Uterus (tissue), 4 donors: ENCODE data around the gene UTP14C. TPM values are rescaled to one million over a fixed set of nuclear protein-coding genes. Genes with fewer than 3 reads are reported as not detected.

Experiments used
- DNase-seq, 2 donors: peaks; one replicate each; pipeline ENCODE4 v3.0.0-alpha.2; 2019 to 2020
- H3K27ac ChIP-seq, 2 donors: fragments of 200-600 bp; sonication (generic); 1 replicate in 1 of 2; 2 replicates in 1 of 2; pipeline ENCODE4 v1.5.1; 2016 to 2018
- H3K27me3 ChIP-seq, 2 donors: fragments of 200-600 bp; sonication (generic); one replicate each; pipeline ENCODE4 v1.5.1; 2018 to 2019; ENCODE audit warnings: control low read depth in 1 of 2
- H3K36me3 ChIP-seq, 2 donors: fragments of 200-600 bp; sonication (generic); one replicate each; pipeline ENCODE4 v1.5.1; 2019; ENCODE audit warnings: control low read depth in 1 of 2
- H3K4me1 ChIP-seq, 2 donors: fragments of 200-600 bp; sonication (generic); one replicate each; pipeline ENCODE4 v1.5.1; 2018 to 2019; ENCODE audit warnings: control low read depth in 1 of 2
- H3K4me3 ChIP-seq, 2 donors: fragments of 200-600 bp; sonication (generic); 1 replicate in 1 of 2; 2 replicates in 1 of 2; pipeline ENCODE4 v1.5.1; 2018 to 2019; ENCODE audit warnings: mild to moderate bottlenecking in 1 of 2
- H3K9me3 ChIP-seq, 2 donors: fragments of 200-600 bp; sonication (generic); one replicate each; pipeline ENCODE4 v1.5.1; 2019; ENCODE audit warnings: control low read depth in 1 of 2
- CTCF ChIP-seq, 4 experiments: fragments of 200-600 bp in 2 of 4; fragments of 450-650 bp in 2 of 4; sonication (generic) in 2 of 4; IDR thresholded peaks; one replicate each; pipeline ENCODE4 v1.5.1; 2016 to 2019; ENCODE audit warnings: antibody characterized with exemption in 4 of 4, mild to moderate bottlenecking in 2 of 4, moderate library complexity in 1 of 4
- POLR2A ChIP-seq, 2 donors: fragments of 450-650 bp; IDR thresholded peaks; one replicate each; pipeline ENCODE4 v1.6.1; 2016; ENCODE audit warnings: antibody characterized with exemption in 2 of 2, mild to moderate bottlenecking in 1 of 2, moderate library complexity in 1 of 2
- intact Hi-C: fragments of 100-400 bp; cut with DNase I; formaldehyde crosslinking; loops from one replicate; pipeline ENCODE4 v1.15.1; 2023; ENCODE audit warnings: low total_unique reads
- total RNA-seq, 4 donors: library from RNA; depleted of rRNA in 3 of 4; stranded (reverse); fragments of >200 nt in 3 of 4; gene quantifications; one replicate each; pipeline versions ENCODE4 v1.1.0 to v1.2.4, GENCODE V29; 2014 to 2023
- donor health status: DM: yes; HTN: yes; CAD: no.

The UTP14C gene
- total RNA-seq, 4 donors from 2014 or later = 9.4 to 40.3 (median 16.3) TPM

- H3K27ac ChIP-seq = no peak overlapping the region
- H3K9me3 ChIP-seq = no peaks in the 10 kb centered on the region
- TF ChIP-seq POLR2A (IDR thresholded peaks at IDR 0.05) = no peak
- no peak for TF ChIP-seq CTCF (IDR thresholded peaks at IDR 0.05)
- H3K36me3 ChIP-seq = no peaks in the 10 kb centered on the region
- intact Hi-C loops = no loop called here
- H3K4me1 ChIP-seq = no peaks in the 10 kb centered on the region
- no peak for DNase-seq
- H3K4me3 ChIP-seq = no peak overlapping the region
- H3K27me3 ChIP-seq = no peaks in the 10 kb centered on the region
Observed at GRCh38 chr13:52020191-52020590, 4.3 kb upstream of the UTP14C start.

GRCh38 chr13:52022356-52022755 lies 2.1 kb upstream of the UTP14C start:
- H3K9me3 ChIP-seq = no peaks in the 10 kb centered on the region
- intact Hi-C loops = no loop called here
- DNase-seq = no peak
- TF ChIP-seq CTCF (IDR thresholded peaks at IDR 0.05) (no peak), POLR2A (IDR thresholded peaks at IDR 0.05) (no peak)
- H3K4me3 ChIP-seq = no peak overlapping the region
- no peaks in the 10 kb centered on the region for H3K36me3 ChIP-seq
- H3K27me3 ChIP-seq = no peaks in the 10 kb centered on the region
- H3K4me1 ChIP-seq = no peaks in the 10 kb centered on the region
- H3K27ac ChIP-seq = no peak overlapping the region

GRCh38 chr13:52025475-52026245 lies 1.2 kb downstream of the UTP14C start:
- H3K27me3 ChIP-seq = no peaks in the 10 kb centered on the region
- no peaks in the 10 kb centered on the region for H3K9me3 ChIP-seq
- intact Hi-C loops = no loop called here
- no peaks in the 10 kb centered on the region for H3K36me3 ChIP-seq
- TF ChIP-seq POLR2A (IDR thresholded peaks at IDR 0.05) (no peak), CTCF (IDR thresholded peaks at IDR 0.05) (no peak)
- H3K4me1 ChIP-seq = no peaks in the 10 kb centered on the region
- H3K27ac ChIP-seq = no peak overlapping the region
- no peak for DNase-seq
- no peak overlapping the region for H3K4me3 ChIP-seq

GRCh38 chr13:52026246-52026626 lies 1.7 kb downstream of the UTP14C start:
- Histone ChIP-seq H3K27ac (no peak overlapping the region), H3K27me3 (no peaks in the 10 kb centered on the region), H3K36me3 (no peaks in the 10 kb centered on the region), H3K4me1 (no peaks in the 10 kb centered on the region), H3K9me3 (no peaks in the 10 kb centered on the region), H3K4me3 (no peak overlapping the region)
- intact Hi-C loops = no loop called here
- DNase-seq = no peak
- TF ChIP-seq CTCF (IDR thresholded peaks at IDR 0.05) (no peak), POLR2A (IDR thresholded peaks at IDR 0.05) (no peak)

GRCh38 chr13:52027832-52028231 lies 3.3 kb downstream of the UTP14C start:
- Histone ChIP-seq H3K36me3 (no peaks in the 10 kb centered on the region), H3K27ac (no peak overlapping the region), H3K9me3 (no peaks in the 10 kb centered on the region), H3K4me1 (no peaks in the 10 kb centered on the region), H3K27me3 (no peaks in the 10 kb centered on the region), H3K4me3 (no peak overlapping the region)
- intact Hi-C loops = no loop called here
- no peak for TF ChIP-seq CTCF (IDR thresholded peaks at IDR 0.05)
- TF ChIP-seq POLR2A (IDR thresholded peaks at IDR 0.05) = no peak
- DNase-seq = no peak
